ENCODE measurements around the gene GPC1.

The GPC1 gene

DNA sequence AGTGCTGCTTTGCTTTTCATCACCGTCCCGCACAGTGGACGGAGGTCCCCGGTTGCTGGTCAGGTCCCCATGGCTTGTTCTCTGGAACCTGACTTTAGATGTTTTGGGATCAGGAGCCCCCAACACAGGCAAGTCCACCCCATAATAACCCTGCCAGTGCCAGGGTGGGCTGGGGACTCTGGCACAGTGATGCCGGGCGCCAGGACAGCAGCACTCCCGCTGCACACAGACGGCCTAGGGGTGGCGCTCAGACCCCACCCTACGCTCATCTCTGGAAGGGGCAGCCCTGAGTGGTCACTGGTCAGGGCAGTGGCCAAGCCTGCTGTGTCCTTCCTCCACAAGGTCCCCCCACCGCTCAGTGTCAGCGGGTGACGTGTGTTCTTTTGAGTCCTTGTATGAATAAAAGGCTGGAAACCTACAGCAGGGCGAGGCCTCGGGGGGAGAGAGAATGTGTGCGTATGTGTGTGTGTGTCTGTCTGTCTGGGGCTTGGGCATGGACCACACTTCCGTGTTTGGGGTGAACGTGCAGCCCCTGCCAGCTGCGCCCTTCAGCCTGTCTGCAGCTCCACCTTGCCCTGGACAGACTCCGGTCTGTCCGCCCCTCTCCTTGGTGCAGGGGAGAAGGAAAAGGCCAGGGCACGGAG is 32.3 kb downstream of the GPC1 start:
- in situ Hi-C loops (cut with MboI; ENCODE audit: low pct_unique_long_range_greater_than_20kb, low sequenced_read_pairs, unreplicated experiment), result no loop called here
- DNase-seq (ENCODE audit: low spot score), result peak; percentile 20
- TF ChIP-seq, protein P1, sequence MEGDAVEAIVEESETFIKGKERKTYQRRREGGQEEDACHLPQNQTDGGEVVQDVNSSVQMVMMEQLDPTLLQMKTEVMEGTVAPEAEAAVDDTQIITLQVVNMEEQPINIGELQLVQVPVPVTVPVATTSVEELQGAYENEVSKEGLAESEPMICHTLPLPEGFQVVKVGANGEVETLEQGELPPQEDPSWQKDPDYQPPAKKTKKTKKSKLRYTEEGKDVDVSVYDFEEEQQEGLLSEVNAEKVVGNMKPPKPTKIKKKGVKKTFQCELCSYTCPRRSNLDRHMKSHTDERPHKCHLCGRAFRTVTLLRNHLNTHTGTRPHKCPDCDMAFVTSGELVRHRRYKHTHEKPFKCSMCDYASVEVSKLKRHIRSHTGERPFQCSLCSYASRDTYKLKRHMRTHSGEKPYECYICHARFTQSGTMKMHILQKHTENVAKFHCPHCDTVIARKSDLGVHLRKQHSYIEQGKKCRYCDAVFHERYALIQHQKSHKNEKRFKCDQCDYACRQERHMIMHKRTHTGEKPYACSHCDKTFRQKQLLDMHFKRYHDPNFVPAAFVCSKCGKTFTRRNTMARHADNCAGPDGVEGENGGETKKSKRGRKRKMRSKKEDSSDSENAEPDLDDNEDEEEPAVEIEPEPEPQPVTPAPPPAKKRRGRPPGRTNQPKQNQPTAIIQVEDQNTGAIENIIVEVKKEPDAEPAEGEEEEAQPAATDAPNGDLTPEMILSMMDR (IDR thresholded peaks at IDR 0.05; ENCODE audit: extremely low read depth, insufficient read depth, missing control alignments), result no peak

DNA sequence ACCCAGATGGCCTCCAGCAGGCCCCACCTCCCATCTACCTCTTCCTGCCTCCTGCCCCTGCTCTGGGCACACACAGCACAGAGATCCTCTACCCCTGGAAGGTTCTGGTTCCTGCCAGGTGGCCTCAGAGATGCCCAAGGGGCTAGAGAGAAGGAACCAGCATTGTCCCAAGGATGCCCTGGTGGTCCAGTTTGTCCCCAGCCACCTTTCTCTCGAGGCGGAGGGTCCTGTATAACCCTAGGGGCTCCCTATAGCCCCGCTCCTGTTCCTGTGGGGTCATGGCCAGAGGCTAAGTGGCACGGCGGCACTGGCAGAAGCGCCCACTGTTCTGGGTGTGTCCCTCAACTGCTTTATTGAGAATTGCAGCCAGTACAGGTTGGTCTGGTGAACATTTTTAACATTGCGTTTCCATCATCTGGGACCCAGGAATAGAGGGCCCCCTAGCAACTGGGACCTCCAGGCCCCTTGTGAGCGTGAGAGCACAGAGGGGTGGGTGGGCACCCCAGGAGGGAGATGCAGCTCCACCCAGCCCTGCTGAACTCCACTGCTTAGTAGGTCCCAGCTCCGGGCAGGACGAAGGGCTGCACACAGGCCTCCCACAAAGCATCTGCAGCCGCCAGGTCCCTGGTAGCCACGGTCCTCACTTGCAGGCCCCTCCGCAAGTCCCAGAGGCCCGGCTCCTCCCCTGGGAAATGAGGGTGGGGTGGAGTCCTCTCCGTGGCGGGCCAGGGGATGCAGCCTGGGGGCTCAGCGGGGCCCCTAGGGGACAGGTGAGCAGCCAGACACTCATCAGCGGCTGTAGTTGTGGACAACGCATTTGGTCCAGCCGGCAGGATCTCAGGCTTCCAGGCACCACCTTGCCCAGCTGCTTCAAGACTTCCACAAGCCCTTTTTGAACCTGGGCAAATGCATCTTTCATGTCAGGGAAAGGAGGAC is 33.1 kb downstream of the GPC1 start:
- in situ Hi-C loops (cut with MboI; ENCODE audit: low pct_unique_long_range_greater_than_20kb, low sequenced_read_pairs, unreplicated experiment), result no loop called here
- peak; percentile 19 for DNase-seq (ENCODE audit: low spot score)
- TF ChIP-seq, protein P1 (IDR thresholded peaks at IDR 0.05; ENCODE audit: extremely low read depth, insufficient read depth, missing control alignments), result no peak

DNA sequence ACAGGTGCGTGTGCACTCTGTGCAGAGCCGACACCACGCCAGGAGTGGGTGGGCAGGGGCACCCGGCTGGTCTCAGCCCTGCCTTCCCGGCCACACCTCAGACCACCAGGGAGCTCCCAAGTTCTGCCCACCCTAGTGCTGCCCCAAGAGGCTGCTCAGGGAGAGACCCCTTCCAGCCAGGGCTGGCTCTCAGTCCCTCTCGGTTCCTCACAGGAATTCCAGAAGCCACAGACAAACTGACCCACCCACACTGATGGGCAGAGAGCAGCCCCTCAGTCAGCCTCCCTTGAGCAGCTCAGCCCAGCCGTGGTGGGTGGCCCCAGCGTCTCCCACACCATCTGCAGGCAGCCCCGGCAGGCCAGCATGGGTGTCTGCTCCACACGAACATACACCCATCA is 33.8 kb downstream of the GPC1 start:
- in situ Hi-C loops (cut with MboI; ENCODE audit: low pct_unique_long_range_greater_than_20kb, low sequenced_read_pairs, unreplicated experiment), result no loop called here
- DNase-seq (ENCODE audit: low spot score), result peak; percentile 15
- TF ChIP-seq, protein P1 (IDR thresholded peaks at IDR 0.05; ENCODE audit: extremely low read depth, insufficient read depth, missing control alignments), result no peak

DNA sequence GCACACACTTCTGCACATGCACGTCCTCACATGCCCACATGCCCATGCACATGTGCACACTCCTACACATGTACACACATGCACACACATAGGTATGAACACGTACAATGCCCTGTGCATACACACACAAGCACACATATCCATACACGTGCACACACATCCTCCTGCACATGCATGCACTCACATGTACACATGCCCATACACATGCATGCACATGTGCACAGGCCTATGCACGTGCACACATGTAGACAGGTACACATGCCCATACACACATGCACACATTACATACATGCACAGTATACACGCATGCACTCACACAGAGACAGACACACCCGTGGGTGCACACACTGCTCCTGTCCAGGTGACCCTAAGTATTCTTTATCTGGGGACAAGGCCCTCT is 34.3 kb downstream of the GPC1 start:
- TF ChIP-seq, protein P1 (IDR thresholded peaks at IDR 0.05; ENCODE audit: extremely low read depth, insufficient read depth, missing control alignments), result no peak
- in situ Hi-C loops (cut with MboI; ENCODE audit: low pct_unique_long_range_greater_than_20kb, low sequenced_read_pairs, unreplicated experiment), result no loop called here
- DNase-seq (ENCODE audit: low spot score), result no peak

DNA sequence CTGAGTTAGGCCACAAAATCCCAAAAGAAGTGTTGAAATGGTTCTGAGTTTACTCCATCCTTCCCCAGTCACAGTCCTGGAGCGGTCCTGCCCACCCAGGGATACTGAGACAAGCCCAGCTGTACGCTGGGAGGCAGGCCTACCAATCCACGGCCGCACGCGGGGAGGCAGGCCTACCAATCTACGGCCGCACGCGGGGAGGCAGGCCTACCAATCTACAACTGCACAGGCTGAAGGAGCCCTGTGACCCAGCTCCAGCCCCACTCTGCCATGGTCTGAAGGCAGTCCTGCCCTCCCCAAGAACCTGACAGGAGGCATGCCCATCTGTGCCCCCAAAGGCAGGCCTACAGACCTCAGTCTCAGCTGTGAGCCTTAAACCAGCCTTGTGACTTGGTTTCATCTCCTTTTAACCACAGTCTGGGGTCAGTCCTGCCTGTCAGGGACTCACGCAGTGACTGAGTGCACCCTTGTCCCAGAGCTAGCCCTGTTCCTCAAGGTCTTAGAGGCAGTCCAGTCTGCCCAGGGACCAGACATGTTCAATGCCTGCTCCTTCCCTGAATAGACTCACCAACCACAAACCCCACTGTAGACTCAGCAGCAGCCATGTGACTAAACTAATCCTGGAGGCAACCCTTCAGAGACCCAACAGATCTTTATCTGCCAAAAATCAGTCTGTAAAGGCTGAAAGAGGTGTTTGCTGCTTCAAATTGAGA is 36.8 kb downstream of the GPC1 start:
- TF ChIP-seq, protein P1 (IDR thresholded peaks at IDR 0.05; ENCODE audit: extremely low read depth, insufficient read depth, missing control alignments), result no peak
- in situ Hi-C loops (cut with MboI; ENCODE audit: low pct_unique_long_range_greater_than_20kb, low sequenced_read_pairs, unreplicated experiment), result no loop called here
- DNase-seq (ENCODE audit: low spot score), result no peak

DNA sequence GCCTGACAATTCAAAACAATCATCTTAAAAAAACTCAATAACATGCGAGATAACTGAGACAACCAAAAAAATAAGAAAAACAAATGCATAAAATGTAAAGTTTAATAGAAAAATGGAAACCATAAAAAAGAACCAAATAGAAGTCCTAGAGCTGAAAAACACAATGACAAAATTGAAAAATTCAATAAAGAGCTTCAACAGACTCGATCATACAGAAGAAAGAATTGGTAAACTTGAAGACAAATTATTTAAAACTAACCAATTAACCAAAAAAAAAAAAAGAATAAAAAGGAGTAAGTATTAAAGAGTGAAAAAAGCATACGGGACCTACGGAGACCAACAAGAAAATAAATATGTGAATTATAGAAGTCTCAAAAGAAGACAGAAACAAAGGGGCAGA is 37.7 kb downstream of the GPC1 start:
- DNase-seq (ENCODE audit: low spot score), result no peak
- in situ Hi-C loops (cut with MboI; ENCODE audit: low pct_unique_long_range_greater_than_20kb, low sequenced_read_pairs, unreplicated experiment), result no loop called here
- TF ChIP-seq, protein P1 (IDR thresholded peaks at IDR 0.05; ENCODE audit: extremely low read depth, insufficient read depth, missing control alignments), result no peak
